C4-2B (cell line): ENCODE results near the gene PRR16.

Experiments used
- ZFX ChIP-seq: fragments of 450-650 bp; IDR thresholded peaks from 2 replicates; pipeline ENCODE4 v1.6.1; 2017
- TF ChIP-seq, protein P1 (sequence below): fragments of 450-650 bp; conservative IDR thresholded peaks from 2 replicates; pipeline ENCODE4 v1.5.1; 2017; ENCODE audit warnings: mild to moderate bottlenecking

DNA sequence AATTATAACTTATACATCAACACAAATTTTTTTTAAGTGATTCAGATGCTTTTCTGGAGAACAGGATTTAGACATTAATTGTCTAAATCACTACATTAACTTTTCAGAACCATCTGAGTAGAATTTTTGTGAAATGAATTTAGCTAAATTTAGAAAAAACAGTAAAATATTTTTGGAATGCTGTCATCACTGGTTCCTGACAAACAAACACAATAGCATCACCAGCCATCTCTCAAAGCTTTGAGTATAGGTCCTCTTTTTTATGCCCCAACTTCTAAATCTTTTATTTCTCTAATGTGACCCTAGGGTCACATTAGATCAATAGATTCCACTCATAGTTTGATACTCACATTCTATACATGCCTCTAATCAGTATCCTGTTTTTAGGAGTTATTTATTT, 104.6 kb downstream of the PRR16 start:
- TF ChIP-seq, protein P1, sequence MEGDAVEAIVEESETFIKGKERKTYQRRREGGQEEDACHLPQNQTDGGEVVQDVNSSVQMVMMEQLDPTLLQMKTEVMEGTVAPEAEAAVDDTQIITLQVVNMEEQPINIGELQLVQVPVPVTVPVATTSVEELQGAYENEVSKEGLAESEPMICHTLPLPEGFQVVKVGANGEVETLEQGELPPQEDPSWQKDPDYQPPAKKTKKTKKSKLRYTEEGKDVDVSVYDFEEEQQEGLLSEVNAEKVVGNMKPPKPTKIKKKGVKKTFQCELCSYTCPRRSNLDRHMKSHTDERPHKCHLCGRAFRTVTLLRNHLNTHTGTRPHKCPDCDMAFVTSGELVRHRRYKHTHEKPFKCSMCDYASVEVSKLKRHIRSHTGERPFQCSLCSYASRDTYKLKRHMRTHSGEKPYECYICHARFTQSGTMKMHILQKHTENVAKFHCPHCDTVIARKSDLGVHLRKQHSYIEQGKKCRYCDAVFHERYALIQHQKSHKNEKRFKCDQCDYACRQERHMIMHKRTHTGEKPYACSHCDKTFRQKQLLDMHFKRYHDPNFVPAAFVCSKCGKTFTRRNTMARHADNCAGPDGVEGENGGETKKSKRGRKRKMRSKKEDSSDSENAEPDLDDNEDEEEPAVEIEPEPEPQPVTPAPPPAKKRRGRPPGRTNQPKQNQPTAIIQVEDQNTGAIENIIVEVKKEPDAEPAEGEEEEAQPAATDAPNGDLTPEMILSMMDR: no peak
- no peak for TF ChIP-seq ZFX
